ENCODE results near the gene CRLF1. TPM values are rescaled to one million over a fixed set of nuclear protein-coding genes. Genes with fewer than 3 reads are reported as not detected.

Gene CRLF1
- total and polyA plus RNA-seq, 2 of the 8 experiments (the other 6 are each of a cell fraction or from before 2014, with no cell fraction given), result 7.2 to 10.3 TPM

GRCh38 chr19:18636969-18637629 lies 30.5 kb upstream of the CRLF1 start, which contains the start of gene KLHL26:
Gene KLHL26, plus strand, starts transcription at chr19:18637028. Its CDS starts 27 bp downstream, at chr19:18637055.
- Histone ChIP-seq H3K4me1 (replicated peaks in 1 of 4; ENCODE audit: control insufficient read depth in 3 of 4, insufficient read depth in 4 of 4, low read length in 3 of 4) (peaks cover 4 to 9% (median 4%) of the 10 kb centered on the region in 4 experiments; a peak in 5 of 7 replicates), H3K4me2 (ENCODE audit: insufficient read depth in 1 of 2, low read depth in 2 of 2, low read length in 2 of 2) (peak within 1 kb of the TSS; percentile 52 to 99), H3K27ac (ENCODE audit: low read depth, low read length) (peak within 1 kb of the TSS; percentile 65; the same call in 1 of the 2 replicates), H3K27me3 (replicated peaks in 1 of 4; ENCODE audit: control insufficient read depth in 3 of 4, extremely low read depth in 1 of 4, insufficient read depth in 3 of 4, low read length in 3 of 4) (peaks cover 0 to 11% (median 5%) of the 10 kb centered on the region in 4 experiments; a peak in 4 of 7 replicates), H2BK15ac (ENCODE audit: low read length) (0 out of 2 replicates have a peak within 1 kb of the TSS, but pooled peaks have one; percentile 88), H3K79me1 (ENCODE audit: low read depth, low read length) (peaks cover 7% of the 10 kb centered on the region), H4K20me1 (replicated peaks in 1 of 2; ENCODE audit: control insufficient read depth in 1 of 2, insufficient read depth in 2 of 2, low read length in 2 of 2) (peaks cover 0 to 9% of the 10 kb centered on the region in 2 experiments), H3K18ac (ENCODE audit: extremely low read depth, low read length) (peak within 1 kb of the TSS; percentile 87), H3K56ac (replicated peaks; ENCODE audit: insufficient read length, low read depth, low read length) (no peak within 1 kb of the TSS), H4K91ac (replicated peaks; ENCODE audit: insufficient read length, low read length) (peak within 1 kb of the TSS; percentile 73), H4K8ac (ENCODE audit: extremely low read depth, insufficient read depth, low read length) (peak within 1 kb of the TSS; percentile 98), H3K14ac (ENCODE audit: insufficient read length) (no peak within 1 kb of the TSS), H2AK5ac (ENCODE audit: low read depth, low read length) (no peak within 1 kb of the TSS), H3K9me3 (ENCODE audit: insufficient read depth in 2 of 2, low read depth in 1 of 2, low read length in 1 of 2) (no peaks in the 10 kb centered on the region), H2BK20ac (ENCODE audit: low read length) (0 out of 2 replicates have a peak within 1 kb of the TSS, but pooled peaks have one; percentile 18), H3K36me3 (ENCODE audit: control insufficient read depth in 2 of 4, insufficient read depth in 4 of 4, low read length in 3 of 4) (no peaks in the 10 kb centered on the region), H4K5ac (ENCODE audit: insufficient read length, low read depth, low read length) (peak within 1 kb of the TSS; percentile 19), H3K9ac (replicated peaks in 1 of 4; ENCODE audit: extremely low read depth in 1 of 4, low read depth in 3 of 4, low read length in 3 of 4) (peak within 1 kb of the TSS; percentile 59 to 72 (median 65)), H3K23me2 (ENCODE audit: low read depth, low read length) (peaks cover 8% of the 10 kb centered on the region; the same call in 1 of the 2 replicates), H2BK12ac (ENCODE audit: low read depth, low read length) (peak within 1 kb of the TSS; percentile 80; the same call in 1 of the 2 replicates), H3K23ac (ENCODE audit: insufficient read length) (no peak within 1 kb of the TSS), H3K4me3 (ENCODE audit: extremely low read depth in 1 of 4, insufficient read depth in 2 of 4, low read depth in 3 of 4, low read length in 4 of 4) (peak within 1 kb of the TSS; percentile 63 to 100 (median 93)), H3K79me2 (ENCODE audit: control insufficient read depth in 1 of 2, insufficient read depth in 2 of 2, low read length in 2 of 2) (peaks cover 4% of the 10 kb centered on the region in 2 experiments), H2BK120ac (replicated peaks; ENCODE audit: low read depth, low read length) (no peak within 1 kb of the TSS), H3K4ac (replicated peaks; ENCODE audit: insufficient read length, low read depth, low read length) (peak within 1 kb of the TSS; percentile 69), H2BK5ac (ENCODE audit: low read depth, low read length) (peak within 1 kb of the TSS; percentile 83; the same call in 1 of the 2 replicates), H2AFZ (ENCODE audit: low read length) (0 out of 2 replicates have a peak within 1 kb of the TSS, but pooled peaks have one; percentile 36)
- 14% methylated on average over 17 of the region's 47 CpGs; no CpG with 5 or more reads in 1 of the 2 experiments for WGBS, 2 experiments (ENCODE audit: extremely low coverage in 1 of 2, insufficient coverage in 1 of 2, insufficient read length in 1 of 2, insufficient replicate concordance in 2 of 2, low coverage in 1 of 2, low lambda C conversion rate in 2 of 2, missing lambda C conversion rate in 1 of 2)
- no peak for FAIRE-seq
- CTCF ChIA-PET (ENCODE audit: partially characterized antibody), result no interaction called here
- no peak for DNase-seq (ENCODE audit: low read depth in 1 of 2, low spot score in 2 of 2)
- POLR2A ChIA-PET (ENCODE audit: partially characterized antibody), result no interaction called here
- peak; percentile 62; the same call in 1 of the 2 replicates for TF ChIP-seq POLR2AphosphoS5 (IDR thresholded peaks at IDR 0.05; ENCODE audit: low read depth, low read length)
- no peak for TF ChIP-seq SP2 (IDR thresholded peaks at IDR 0.05; ENCODE audit: low read length)
- no peak for TF ChIP-seq MAFK (IDR thresholded peaks at IDR 0.05; ENCODE audit: low read depth, low read length)
- no peak for TF ChIP-seq JUN (IDR thresholded peaks at IDR 0.05; ENCODE audit: low read depth, low read length)
- no peak for TF ChIP-seq CTCF (IDR thresholded peaks at IDR 0.05; ENCODE audit: control extremely low read depth in 1 of 3, insufficient read depth in 1 of 3, low read depth in 1 of 3, low read length in 3 of 3)
- 0 out of 4 replicates have a peak, but pooled peaks of 1 of the 2 experiments have one; percentile 36 for TF ChIP-seq HDAC2 (IDR thresholded peaks at IDR 0.05; ENCODE audit: borderline replicate concordance in 1 of 2, low read depth in 2 of 2, low read length in 2 of 2)
- no peak for TF ChIP-seq EP300 (IDR thresholded peaks at IDR 0.05; ENCODE audit: borderline replicate concordance in 1 of 2, low read depth in 2 of 2, low read length in 2 of 2)
- no peak for TF ChIP-seq MAX (IDR thresholded peaks at IDR 0.05)

Measured in H1 (cell line).